Measurements from ENCODE around the gene IGSF10. TPM values are rescaled to one million over a fixed set of nuclear protein-coding genes. Genes with fewer than 3 reads are reported as not detected.
A peak's percentile ranks its signal among the peaks of the same experiment; 100 is the strongest.

IGSF10 gene
- total and polyA plus RNA-seq, 10 donors = 0.22 to 8.5 (median 1.7) TPM

DNA sequence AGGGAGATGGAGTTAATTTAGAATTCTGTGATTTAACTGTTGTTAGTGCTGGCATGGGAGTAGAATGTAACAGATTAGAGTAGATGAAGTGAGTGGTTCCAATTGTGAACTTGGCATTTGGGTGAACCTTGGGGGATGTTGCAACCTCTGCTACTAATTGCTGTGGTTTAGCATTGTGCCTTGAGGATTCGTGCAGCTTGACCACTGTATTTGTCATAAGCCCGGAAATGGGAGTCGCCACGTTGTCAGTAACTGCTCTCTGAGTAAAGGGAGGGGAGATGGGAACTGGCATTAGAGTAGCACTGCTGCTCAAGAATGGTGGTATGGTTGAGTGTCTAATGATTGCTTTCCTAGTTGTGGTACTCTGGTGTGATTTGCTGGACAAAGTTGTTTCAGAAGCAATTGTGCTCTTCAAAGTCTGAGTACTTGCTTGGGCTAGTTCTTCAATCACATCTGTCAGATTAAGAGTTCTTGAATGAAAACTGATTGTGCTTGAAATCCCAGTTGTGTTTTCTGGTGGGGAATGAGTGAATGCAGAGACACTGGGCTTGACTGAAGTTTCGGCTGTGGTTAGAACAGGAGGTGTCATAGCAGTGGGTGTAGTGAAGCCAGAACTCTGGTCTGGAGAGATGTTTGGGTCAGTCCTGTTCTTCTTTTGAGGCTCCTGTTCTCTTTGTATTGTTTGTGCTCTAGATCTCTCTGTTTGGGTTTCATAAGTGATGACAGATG lies 15.4 kb downstream of the IGSF10 start:
- Histone ChIP-seq H3K4me1 (no peaks in the 10 kb centered on the region), H3K4me3 (no peak overlapping the region), H3K36me3 (no peaks in the 10 kb centered on the region), H3K27ac (no peak overlapping the region), H3K27me3 (replicated peaks in 1 of 7) (no peaks in the 10 kb centered on the region), H3K9me3 (no peaks in the 10 kb centered on the region)
- TF ChIP-seq, protein P1, sequence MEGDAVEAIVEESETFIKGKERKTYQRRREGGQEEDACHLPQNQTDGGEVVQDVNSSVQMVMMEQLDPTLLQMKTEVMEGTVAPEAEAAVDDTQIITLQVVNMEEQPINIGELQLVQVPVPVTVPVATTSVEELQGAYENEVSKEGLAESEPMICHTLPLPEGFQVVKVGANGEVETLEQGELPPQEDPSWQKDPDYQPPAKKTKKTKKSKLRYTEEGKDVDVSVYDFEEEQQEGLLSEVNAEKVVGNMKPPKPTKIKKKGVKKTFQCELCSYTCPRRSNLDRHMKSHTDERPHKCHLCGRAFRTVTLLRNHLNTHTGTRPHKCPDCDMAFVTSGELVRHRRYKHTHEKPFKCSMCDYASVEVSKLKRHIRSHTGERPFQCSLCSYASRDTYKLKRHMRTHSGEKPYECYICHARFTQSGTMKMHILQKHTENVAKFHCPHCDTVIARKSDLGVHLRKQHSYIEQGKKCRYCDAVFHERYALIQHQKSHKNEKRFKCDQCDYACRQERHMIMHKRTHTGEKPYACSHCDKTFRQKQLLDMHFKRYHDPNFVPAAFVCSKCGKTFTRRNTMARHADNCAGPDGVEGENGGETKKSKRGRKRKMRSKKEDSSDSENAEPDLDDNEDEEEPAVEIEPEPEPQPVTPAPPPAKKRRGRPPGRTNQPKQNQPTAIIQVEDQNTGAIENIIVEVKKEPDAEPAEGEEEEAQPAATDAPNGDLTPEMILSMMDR (IDR thresholded peaks at IDR 0.05 in 8 of 11, conservative IDR thresholded peaks at IDR 0.05 in 3 of 11) = no peak
- TF ChIP-seq POLR2A (IDR thresholded peaks at IDR 0.05) = no peak
- TF ChIP-seq POLR2AphosphoS5 (IDR thresholded peaks at IDR 0.05) = no peak
- intact Hi-C loops (cut with DNase I; ENCODE audit: low total_unique reads) = loop anchor here (10.0 kb wide), 1 partner anchor 469 kb away; no protein-coding TSS in a partner anchor
- DNase-seq = no peak
- WGBS, 5 donors = 60 to 81% (median 73%) methylated on average over 5 of the region's 5 CpGs

- no peak for TF ChIP-seq POLR2A (IDR thresholded peaks at IDR 0.05)
- TF ChIP-seq, protein P1 (IDR thresholded peaks at IDR 0.05 in 8 of 11, conservative IDR thresholded peaks at IDR 0.05 in 3 of 11) = no peak
- Histone ChIP-seq H3K27me3 (replicated peaks in 1 of 7) (no peaks in the 10 kb centered on the region), H3K9me3 (no peaks in the 10 kb centered on the region), H3K4me3 (no peak overlapping the region), H3K36me3 (no peaks in the 10 kb centered on the region), H3K27ac (no peak overlapping the region), H3K4me1 (no peaks in the 10 kb centered on the region)
- DNase-seq = no peak
- intact Hi-C loops (cut with DNase I; ENCODE audit: low total_unique reads) = loop anchor here (10.0 kb wide), 1 partner anchor 471 kb away; no protein-coding TSS in a partner anchor
- 81 to 90% (median 85%) methylated on average over 7 of the region's 7 CpGs for whole genome bisulfite sequencing, 5 donors
These were observed 17.3 kb downstream of the IGSF10 start for GRCh38 chr3:151443583-151443982.

DNA sequence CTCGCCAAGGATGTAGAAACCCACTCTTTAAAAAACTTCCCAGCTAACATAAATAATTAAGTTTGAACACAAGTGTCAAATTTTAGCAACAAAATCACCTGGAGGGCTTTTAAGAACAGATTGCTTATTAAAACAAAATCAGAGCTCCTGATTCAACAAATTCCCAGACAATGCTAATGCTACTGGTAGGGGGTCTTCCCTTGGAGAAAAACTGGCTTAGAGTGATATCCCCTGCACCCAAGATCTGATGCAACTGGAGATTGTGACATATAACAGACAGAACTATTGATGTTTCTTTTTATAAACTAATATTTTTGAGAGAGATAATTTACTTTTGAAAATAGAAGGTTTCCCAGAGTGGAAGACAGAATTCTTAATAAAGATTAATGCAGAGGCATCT lies 19.9 kb downstream of the IGSF10 start:
- Histone ChIP-seq H3K36me3 (no peaks in the 10 kb centered on the region), H3K4me1 (no peaks in the 10 kb centered on the region), H3K4me3 (no peak overlapping the region), H3K27me3 (replicated peaks in 1 of 7) (no peaks in the 10 kb centered on the region), H3K9me3 (no peaks in the 10 kb centered on the region), H3K27ac (no peak overlapping the region)
- intact Hi-C loops (cut with DNase I; ENCODE audit: low total_unique reads) = loop anchor here (10.0 kb wide), 1 partner anchor 474 kb away; no protein-coding TSS in a partner anchor
- TF ChIP-seq POLR2A (IDR thresholded peaks at IDR 0.05) = no peak
- WGBS, 5 donors = 86 to 93% (median 88%) methylated on average over 1 of the region's 1 CpG
- DNase-seq = no peak

DNA sequence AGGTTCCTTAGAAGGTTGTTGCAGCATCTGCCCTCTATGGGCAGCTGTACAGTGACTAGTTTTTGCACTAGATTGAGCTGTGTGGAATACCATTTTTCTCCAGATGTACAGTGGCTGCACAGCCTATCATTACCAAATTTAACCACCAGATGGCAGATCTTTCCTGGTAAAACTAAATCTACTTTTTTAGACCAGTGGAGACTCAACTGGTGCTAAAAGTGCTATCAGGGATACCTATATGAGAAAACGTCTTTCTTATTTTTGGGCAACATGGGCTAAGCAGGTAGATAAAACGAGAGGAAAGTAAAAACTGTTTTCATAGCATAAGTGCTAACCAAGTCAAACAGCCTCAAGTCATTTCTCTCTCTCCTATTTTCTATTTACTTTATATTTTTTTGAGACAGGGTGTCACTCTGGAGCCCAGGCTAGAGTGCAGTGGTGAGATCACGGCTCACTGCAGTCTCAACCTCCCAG lies 21.2 kb downstream of the IGSF10 start:
- WGBS, 5 donors = 31 to 48% (median 35%) methylated on average over 3 of the region's 3 CpGs
- no peak for TF ChIP-seq POLR2A (IDR thresholded peaks at IDR 0.05)
- TF ChIP-seq, protein P1 (IDR thresholded peaks at IDR 0.05 in 8 of 11, conservative IDR thresholded peaks at IDR 0.05 in 3 of 11) = peak; percentile 49 to 88 (median 80)
- TF ChIP-seq POLR2AphosphoS5 (IDR thresholded peaks at IDR 0.05) = no peak
- H3K36me3 ChIP-seq = no peaks in the 10 kb centered on the region
- H3K27ac ChIP-seq = no peak overlapping the region
- no peaks in the 10 kb centered on the region for H3K4me1 ChIP-seq
- no peak for DNase-seq
- intact Hi-C loops (cut with DNase I; ENCODE audit: low total_unique reads) = loop anchor here (10.0 kb wide), 1 partner anchor 475 kb away; no protein-coding TSS in a partner anchor
- no peaks in the 10 kb centered on the region for H3K27me3 ChIP-seq (replicated peaks in 1 of 7)
- H3K4me3 ChIP-seq = no peak overlapping the region
- H3K9me3 ChIP-seq = no peaks in the 10 kb centered on the region
